Duodenal mucosa (tissue), 2 donors: ENCODE data around the gene BLTP3A.
"Not testable (repeated sequence)": the region's sequence is repeated elsewhere in the genome, so short reads cannot be mapped to it uniquely, and the experiment has no call there.

Experiments used
- H3K27ac ChIP-seq: one replicate; pipeline ENCODE4 v1.7.0; 2013; ENCODE audit warnings: low read depth, low read length
- H3K27me3 ChIP-seq, 2 donors: one replicate each; pipeline ENCODE4 v1.7.0; 2013; ENCODE audit warnings: low read length in 2 of 2, control low read depth in 1 of 2; ENCODE audit not compliant: insufficient read depth in 2 of 2, control insufficient read depth in 1 of 2
- H3K36me3 ChIP-seq, 2 donors: one replicate each; pipeline ENCODE4 v1.7.0; 2013; ENCODE audit warnings: low read length in 2 of 2, control low read depth in 1 of 2; ENCODE audit not compliant: insufficient read depth in 2 of 2, control insufficient read depth in 1 of 2
- H3K4me1 ChIP-seq, 2 donors: one replicate each; pipeline ENCODE4 v1.7.0; 2013; ENCODE audit warnings: low read length in 2 of 2, control low read depth in 1 of 2; ENCODE audit not compliant: insufficient read depth in 2 of 2, control insufficient read depth in 1 of 2
- H3K4me3 ChIP-seq, 2 donors: one replicate each; pipeline ENCODE4 v1.7.0; 2013; ENCODE audit warnings: low read length in 2 of 2, low read depth in 1 of 2
- H3K9ac ChIP-seq, 2 donors: one replicate each; pipeline ENCODE4 v1.7.0; 2013; ENCODE audit warnings: low read length in 2 of 2, low read depth in 1 of 2
- H3K9me3 ChIP-seq, 2 donors: one replicate each; pipeline ENCODE4 v1.7.0; 2013; ENCODE audit warnings: low read length in 2 of 2, control low read depth in 1 of 2; ENCODE audit not compliant: control insufficient read depth in 1 of 2

The BLTP3A gene

GRCh38 chr6:34791701-34792604, at the start of gene BLTP3A:
Gene BLTP3A, plus strand, starts transcription at chr6:34792083. Its CDS starts 168 bp downstream, at chr6:34792251.
- peak within 1 kb of the TSS; percentile 86 for H3K27ac ChIP-seq

GRCh38 chr6:34742094-34742493, 49.8 kb upstream of the BLTP3A start:
- Histone ChIP-seq H3K4me1 (peaks cover 23 to 25% of the 10 kb centered on the region in 2 donors), H3K27me3 (no peaks in the 10 kb centered on the region), H3K4me3 (no peak overlapping the region), H3K36me3 (no peaks in the 10 kb centered on the region), H3K9me3 (no peaks in the 10 kb centered on the region), H3K27ac (no peak overlapping the region), H3K9ac (no peak overlapping the region)

More at GRCh38 chr6:34791701-34792604, at the start of gene BLTP3A:
- H3K4me1 ChIP-seq, result peaks cover 15 to 21% of the 10 kb centered on the region in 2 donors
- peak within 1 kb of the TSS; percentile 86 to 90 for H3K9ac ChIP-seq
- no peaks in the 10 kb centered on the region for H3K27me3 ChIP-seq
- no peaks in the 10 kb centered on the region for H3K36me3 ChIP-seq
- H3K9me3 ChIP-seq, result no peaks in the 10 kb centered on the region
- peak within 1 kb of the TSS; percentile 82 to 94 for H3K4me3 ChIP-seq

GRCh38 chr6:34743625-34744293, 48.1 kb upstream of the BLTP3A start:
- H3K4me3 ChIP-seq, result no peak overlapping the region
- H3K36me3 ChIP-seq, result no peaks in the 10 kb centered on the region
- no peaks in the 10 kb centered on the region for H3K27me3 ChIP-seq
- no peaks in the 10 kb centered on the region for H3K9me3 ChIP-seq
- no peak overlapping the region for H3K27ac ChIP-seq
- peaks cover 23 to 25% of the 10 kb centered on the region in 2 donors for H3K4me1 ChIP-seq
- H3K9ac ChIP-seq, result no peak overlapping the region

- H3K27me3 ChIP-seq, H3K27ac ChIP-seq, H3K36me3 ChIP-seq, H3K9ac ChIP-seq, H3K9me3 ChIP-seq, H3K4me3 ChIP-seq: not testable (repeated sequence)
- H3K4me1 ChIP-seq, result peaks cover 23 to 25% of the 10 kb centered on the region in 2 donors
Measured at GRCh38 chr6:34744294-34744647, 47.6 kb upstream of the BLTP3A start.

- H3K4me3 ChIP-seq, result peak overlapping the region; percentile 7 to 31
- no peaks in the 10 kb centered on the region for H3K9me3 ChIP-seq
- H3K27ac ChIP-seq, result peak overlapping the region; percentile 71
- H3K27me3 ChIP-seq, result no peaks in the 10 kb centered on the region
- peaks cover 19 to 21% of the 10 kb centered on the region in 2 donors for H3K4me1 ChIP-seq
- peak overlapping the region in 1 of 2 donors; percentile 15 for H3K9ac ChIP-seq
- H3K36me3 ChIP-seq, result no peaks in the 10 kb centered on the region
Measured at GRCh38 chr6:34745277-34746103, 46.4 kb upstream of the BLTP3A start.

- Histone ChIP-seq H3K36me3 (no peaks in the 10 kb centered on the region), H3K9ac (no peak overlapping the region), H3K27ac (peak overlapping the region; percentile 35)
Measured at GRCh38 chr6:34746104-34746846, 45.6 kb upstream of the BLTP3A start.

GRCh38 chr6:34748757-34749156, 43.1 kb upstream of the BLTP3A start:
- Histone ChIP-seq H3K9me3 (no peaks in the 10 kb centered on the region), H3K4me3 (no peak overlapping the region), H3K4me1 (peaks cover 17% of the 10 kb centered on the region in 2 donors), H3K36me3 (no peaks in the 10 kb centered on the region), H3K9ac (no peak overlapping the region), H3K27me3 (no peaks in the 10 kb centered on the region), H3K27ac (no peak overlapping the region)

More at GRCh38 chr6:34746104-34746846, 45.6 kb upstream of the BLTP3A start:
- Histone ChIP-seq H3K4me3 (peak overlapping the region in 1 of 2 donors; percentile 24), H3K9me3 (no peaks in the 10 kb centered on the region), H3K4me1 (peaks cover 17% of the 10 kb centered on the region in 2 donors), H3K27me3 (no peaks in the 10 kb centered on the region)

- Histone ChIP-seq H3K27ac (peak overlapping the region; percentile 87), H3K9ac (peak overlapping the region; percentile 70 to 79), H3K4me3 (peak overlapping the region; percentile 96 to 98)
- not testable (repeated sequence) for H3K9me3 ChIP-seq, H3K4me1 ChIP-seq, H3K27me3 ChIP-seq, H3K36me3 ChIP-seq
Measured at GRCh38 chr6:34756513-34756856, 35.4 kb upstream of the BLTP3A start.

- H3K4me3 ChIP-seq, result peak overlapping the region; percentile 96 to 98
- H3K4me1 ChIP-seq, result peaks cover 6 to 9% of the 10 kb centered on the region in 2 donors
Measured at GRCh38 chr6:34757687-34758274, 34.1 kb upstream of the BLTP3A start.

More at GRCh38 chr6:34757687-34758274, 34.1 kb upstream of the BLTP3A start:
- Histone ChIP-seq H3K36me3 (peaks cover 0 to 14% of the 10 kb centered on the region in 2 donors), H3K27me3 (no peaks in the 10 kb centered on the region), H3K27ac (peak overlapping the region; percentile 30), H3K9ac (peak overlapping the region; percentile 76 to 79), H3K9me3 (no peaks in the 10 kb centered on the region)
